Left lung (tissue), 10 donors: ENCODE measurements around the gene SOX13. TPM values are rescaled to one million over a fixed set of nuclear protein-coding genes. Genes with fewer than 3 reads are reported as not detected.
A peak's percentile ranks its signal among the peaks of the same experiment; 100 is the strongest.

Experiments used
- ATAC-seq: fragments of 200-7000 bp; cut with Tn5 transposase; one replicate; pipeline ENCODE4 v1.9.1; 2020; ENCODE audit warnings: moderate library complexity
- DNase-seq, 4 donors: peaks; one replicate each; pipeline ENCODE4 v3.0.0-alpha.2; 2013 to 2020
- H3K27ac ChIP-seq, 2 donors: fragments of 200-600 bp; sonication (generic) in 1 of 2; one replicate each; pipeline versions ENCODE4 v1.5.0 to v1.8.0; 2020 to 2021
- H3K27me3 ChIP-seq, 2 donors: fragments of 200-600 bp; sonication (generic) in 1 of 2; one replicate each; pipeline versions ENCODE4 v1.5.0 to v1.8.0; 2020 to 2021
- H3K36me3 ChIP-seq, 2 donors: fragments of 200-600 bp; sonication (generic) in 1 of 2; one replicate each; pipeline versions ENCODE4 v1.5.0 to v1.8.0; 2020 to 2021
- H3K4me1 ChIP-seq, 2 donors: fragments of 200-600 bp; one replicate each; pipeline ENCODE4 v1.8.0; 2021
- H3K4me3 ChIP-seq, 2 donors: fragments of 200-600 bp; sonication (generic) in 1 of 2; one replicate each; pipeline versions ENCODE4 v1.5.0 to v1.8.0; 2020 to 2021; ENCODE audit warnings: mild to moderate bottlenecking in 1 of 2
- H3K9me3 ChIP-seq, 2 donors: fragments of 200-600 bp; sonication (generic) in 1 of 2; one replicate each; pipeline versions ENCODE4 v1.5.0 to v1.8.0; 2020 to 2021
- CTCF ChIP-seq, 2 donors: fragments of 200-600 bp; sonication (generic) in 1 of 2; IDR thresholded peaks; one replicate each; pipeline versions ENCODE4 v1.5.0 to v1.8.0; 2021; ENCODE audit warnings: antibody characterized with exemption in 2 of 2
- intact Hi-C, 2 donors: fragments of 100-400 bp; cut with DNase I; formaldehyde crosslinking; loops; one replicate each; pipeline versions ENCODE4 v1.11.2 to v1.14.2; 2022
- polyA plus RNA-seq, 6 donors: library from polyadenylated mRNA; unstranded; fragments of 120-200 nt; gene quantifications; one replicate each; pipeline ENCODE4 v1.2.1, GENCODE V29; 2013; ENCODE audit not compliant: insufficient read length in 6 of 6
- total RNA-seq, 2 donors: library from RNA; stranded (reverse); fragmentation: NEBNext Ultra II Directional; extraction: Animal tissue kit (Norgen Biotek cat#: 25700); gene quantifications; one replicate each; pipeline ENCODE4 v1.2.1, GENCODE V29; 2021
- donor health status: DM: no; HTN: yes; CAD: no.
- donor health status: DM: no; HTN: no; CAD: no.

The SOX13 gene
- total and polyA plus RNA-seq, 8 donors, result 41.7 to 62.8 (median 49.1) TPM

- no peak overlapping the region for H3K27ac ChIP-seq
- H3K4me3 ChIP-seq, result no peak overlapping the region
- H3K9me3 ChIP-seq, result no peaks in the 10 kb centered on the region
- TF ChIP-seq CTCF (IDR thresholded peaks at IDR 0.05), result no peak
- H3K27me3 ChIP-seq, result no peaks in the 10 kb centered on the region
- H3K36me3 ChIP-seq, result no peaks in the 10 kb centered on the region
- ATAC-seq (no peak), DNase-seq (no peak)
- no peaks in the 10 kb centered on the region for H3K4me1 ChIP-seq
- intact Hi-C loops, result no loop called here
Observed at GRCh38 chr1:204041803-204042505, 31.0 kb upstream of the SOX13 start.

- Histone ChIP-seq H3K27me3 (no peaks in the 10 kb centered on the region), H3K4me3 (no peak overlapping the region), H3K36me3 (no peaks in the 10 kb centered on the region), H3K27ac (no peak overlapping the region), H3K9me3 (no peaks in the 10 kb centered on the region), H3K4me1 (no peaks in the 10 kb centered on the region)
- intact Hi-C loops, result no loop called here
- no peak for ATAC-seq
- no peak for TF ChIP-seq CTCF (IDR thresholded peaks at IDR 0.05)
- no peak for DNase-seq
Observed at GRCh38 chr1:204042516-204042915, 30.4 kb upstream of the SOX13 start.

DNA sequence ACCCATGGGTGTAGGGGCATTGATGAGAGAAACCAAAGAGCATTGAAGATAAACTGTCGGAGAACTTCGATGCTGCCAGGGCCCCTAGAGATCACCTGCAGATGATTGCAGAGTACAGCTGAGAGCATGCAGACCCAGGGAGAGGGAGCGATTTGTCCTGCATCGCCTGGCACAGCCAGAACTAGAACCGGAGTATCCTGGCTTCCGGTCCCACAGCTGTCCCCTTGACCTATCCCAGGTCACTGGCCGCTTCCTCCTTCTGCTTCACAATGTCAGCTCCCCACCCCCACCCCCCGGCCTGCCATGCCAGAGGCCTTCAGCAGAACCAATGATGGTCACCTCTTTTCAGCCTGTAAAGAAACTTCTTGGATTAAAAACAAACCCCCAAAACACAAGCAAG lies 29.2 kb upstream of the SOX13 start:
- no peak overlapping the region for H3K27ac ChIP-seq
- no peaks in the 10 kb centered on the region for H3K9me3 ChIP-seq
- intact Hi-C loops, result no loop called here
- H3K27me3 ChIP-seq, result no peaks in the 10 kb centered on the region
- no peak overlapping the region for H3K4me3 ChIP-seq
- H3K36me3 ChIP-seq, result no peaks in the 10 kb centered on the region
- H3K4me1 ChIP-seq, result no peaks in the 10 kb centered on the region
- TF ChIP-seq CTCF (IDR thresholded peaks at IDR 0.05), result no peak
- no peak for DNase-seq
- ATAC-seq, result no peak

GRCh38 chr1:204044448-204044847 lies 28.5 kb upstream of the SOX13 start:
- no peak for TF ChIP-seq CTCF (IDR thresholded peaks at IDR 0.05)
- no peak for DNase-seq
- intact Hi-C loops, result no loop called here
- Histone ChIP-seq H3K4me1 (no peaks in the 10 kb centered on the region), H3K27me3 (no peaks in the 10 kb centered on the region), H3K36me3 (no peaks in the 10 kb centered on the region), H3K4me3 (no peak overlapping the region), H3K27ac (peak overlapping the region in 1 of 2 donors; percentile 21), H3K9me3 (no peaks in the 10 kb centered on the region)
- ATAC-seq, result no peak

- peak overlapping the region in 1 of 2 donors; percentile 21 for H3K27ac ChIP-seq
Observed at GRCh38 chr1:204045430-204045829, 27.5 kb upstream of the SOX13 start.

More at GRCh38 chr1:204045430-204045829, 27.5 kb upstream of the SOX13 start:
- Histone ChIP-seq H3K4me3 (no peak overlapping the region), H3K9me3 (no peaks in the 10 kb centered on the region), H3K4me1 (no peaks in the 10 kb centered on the region), H3K27me3 (no peaks in the 10 kb centered on the region), H3K36me3 (no peaks in the 10 kb centered on the region)
- ATAC-seq, result peak; percentile 19
- DNase-seq, result no peak
- TF ChIP-seq CTCF (IDR thresholded peaks at IDR 0.05), result no peak
- intact Hi-C loops, result no loop called here
